MM.1S (cell line): ENCODE measurements around the gene SSH3.

Experiments used
- CTCF ChIP-seq: fragments of 300-600 bp; sonication (generic); IDR thresholded peaks from 2 replicates; pipeline ENCODE4 v1.5.1; 2016; ENCODE audit warnings: antibody characterized with exemption, low read length, mixed read lengths
- EZH2 ChIP-seq: fragments of 300-600 bp; sonication (generic); optimal IDR thresholded peaks from 2 replicates; pipeline ENCODE3; 2017; ENCODE audit warnings: low read depth, mild to moderate bottlenecking, antibody characterized with exemption, low read length, mixed read lengths

- no peak for TF ChIP-seq CTCF
- TF ChIP-seq EZH2: no peak
Measured at GRCh38 chr11:67278135-67278938, 25.0 kb upstream of the SSH3 start.
